GM19239 (cell line): ENCODE data around the gene KIAA1217.

Experiments used
- DNase-seq: peaks from one replicate; pipeline ENCODE4 v3.0.0; 2011; ENCODE audit warnings: low spot score; ENCODE audit not compliant: insufficient read length
- FAIRE-seq: peaks from 2 replicates; lab custom pipeline; 2011; peaks lifted over from hg19 to GRCh38; lab: Jason Lieb, UNC

Gene KIAA1217

GRCh38 chr10:24240041-24240751 is 31.3 kb downstream of the KIAA1217 start:
- no peak for DNase-seq
- no peak for FAIRE-seq

DNA sequence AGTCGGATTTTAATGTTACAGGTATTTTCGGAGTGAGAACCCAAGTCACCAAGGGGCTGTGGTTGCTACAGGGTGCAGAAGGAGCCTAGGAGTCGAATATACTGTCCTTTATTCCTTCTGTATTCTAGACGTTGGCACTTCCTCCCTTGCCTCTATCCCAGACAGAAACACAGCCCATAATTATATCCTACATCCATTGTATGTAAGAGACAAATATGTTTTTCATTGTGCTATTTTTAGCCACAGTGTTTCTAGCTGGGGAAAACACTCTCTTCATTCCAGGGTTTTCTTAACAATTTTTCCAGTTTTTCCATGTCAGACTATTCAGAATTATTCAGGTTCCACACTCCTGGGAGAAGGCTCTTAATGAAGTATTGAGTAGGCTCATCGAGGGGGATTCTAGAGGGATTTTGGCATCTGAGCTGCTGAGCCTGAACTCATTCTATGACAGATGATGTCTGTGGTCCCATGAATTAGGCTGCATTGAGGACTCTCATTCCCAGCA is 32.6 kb downstream of the KIAA1217 start:
- FAIRE-seq = no peak
- DNase-seq = no peak

- FAIRE-seq = peak; percentile 55
Observed at GRCh38 chr10:24242562-24242961, 33.6 kb downstream of the KIAA1217 start.

DNA sequence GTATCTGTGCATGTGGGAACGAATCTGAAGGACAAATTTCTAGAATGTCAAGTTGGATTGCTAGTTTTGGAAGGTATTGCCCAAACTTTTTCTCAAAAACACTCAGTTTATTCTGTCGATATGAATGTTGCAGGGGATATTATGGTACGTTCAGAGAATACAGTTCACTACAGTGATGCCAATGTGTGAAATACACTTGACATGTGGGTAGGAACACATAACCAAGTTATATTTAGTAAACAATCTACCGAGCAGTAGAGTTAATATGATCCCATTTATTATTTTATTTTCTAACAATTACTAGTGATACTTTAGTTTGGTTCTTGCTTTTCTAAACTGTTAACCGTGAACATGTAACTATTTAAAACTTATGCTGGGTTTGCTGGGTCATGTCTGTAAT is 37.4 kb downstream of the KIAA1217 start:
- DNase-seq (no peak), FAIRE-seq (no peak)

More at GRCh38 chr10:24242562-24242961, 33.6 kb downstream of the KIAA1217 start:
- no peak for DNase-seq

DNA sequence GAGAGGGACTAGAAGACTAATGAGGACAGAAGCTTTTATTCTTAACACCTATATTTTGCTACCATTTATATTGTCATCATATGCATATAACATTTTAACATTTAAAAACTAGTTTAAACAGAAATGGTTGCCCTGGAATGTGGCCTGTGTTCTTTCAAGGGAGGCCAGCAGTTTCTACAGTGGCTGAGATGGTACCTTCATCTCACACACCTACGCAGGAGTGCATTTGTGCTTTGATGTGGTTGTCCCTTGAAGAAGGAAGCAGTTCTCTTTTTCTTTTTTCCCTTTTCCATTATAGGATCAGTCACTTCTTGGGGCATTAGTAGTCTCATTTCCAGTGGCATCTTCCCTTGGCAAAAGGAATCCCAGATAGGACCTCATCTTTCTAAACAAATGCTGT is 38.9 kb downstream of the KIAA1217 start:
- peak; percentile 8 for FAIRE-seq
- no peak for DNase-seq

DNA sequence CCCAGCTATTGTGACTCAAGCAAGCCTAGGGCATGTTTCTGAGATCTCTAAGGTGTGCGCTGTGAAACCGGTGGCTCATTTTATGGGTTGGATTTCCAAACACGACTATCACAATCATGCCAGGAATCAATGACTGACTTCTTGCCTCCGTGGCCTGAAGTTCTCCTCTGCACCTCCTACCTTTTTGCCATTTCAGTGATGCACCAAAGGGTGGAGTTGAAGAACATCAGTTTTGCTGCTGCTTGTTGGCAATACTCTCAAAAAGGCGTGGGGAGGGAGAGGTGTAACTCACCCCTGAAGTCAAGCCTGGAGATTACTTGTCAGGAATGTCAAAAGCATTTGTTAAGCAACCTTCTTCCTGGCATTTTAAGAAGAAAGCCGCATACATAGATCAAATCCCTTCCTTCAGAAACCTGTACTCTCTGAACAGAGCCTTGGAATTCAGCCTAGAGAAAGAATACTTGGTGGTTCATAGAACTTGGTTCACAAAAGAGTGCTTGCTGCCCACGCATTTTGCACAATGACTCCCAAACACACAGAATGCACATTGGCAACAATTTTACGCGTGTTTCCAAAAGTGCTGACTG is 41.0 kb downstream of the KIAA1217 start:
- no peak for FAIRE-seq
- DNase-seq = no peak

DNA sequence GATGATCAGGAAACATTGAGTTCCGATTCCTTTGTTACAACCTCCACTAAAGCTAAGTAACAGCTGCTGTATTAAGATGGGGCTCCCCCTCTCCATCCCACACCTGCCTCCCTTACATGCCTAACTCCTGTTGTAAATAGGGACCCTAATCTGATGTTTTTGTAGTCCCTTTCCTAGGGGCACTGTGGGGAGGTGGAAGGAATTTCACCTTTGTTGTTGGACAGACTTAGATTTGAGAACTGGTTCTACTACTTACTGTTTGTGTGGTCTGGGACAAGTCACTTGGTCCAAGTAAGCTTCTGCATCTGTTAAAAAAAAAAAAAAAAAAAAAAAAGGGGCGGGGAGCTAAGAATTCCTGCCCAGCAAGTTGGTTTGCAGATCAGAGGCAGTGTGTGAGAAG is 42.6 kb downstream of the KIAA1217 start:
- FAIRE-seq = no peak
- DNase-seq = no peak

DNA sequence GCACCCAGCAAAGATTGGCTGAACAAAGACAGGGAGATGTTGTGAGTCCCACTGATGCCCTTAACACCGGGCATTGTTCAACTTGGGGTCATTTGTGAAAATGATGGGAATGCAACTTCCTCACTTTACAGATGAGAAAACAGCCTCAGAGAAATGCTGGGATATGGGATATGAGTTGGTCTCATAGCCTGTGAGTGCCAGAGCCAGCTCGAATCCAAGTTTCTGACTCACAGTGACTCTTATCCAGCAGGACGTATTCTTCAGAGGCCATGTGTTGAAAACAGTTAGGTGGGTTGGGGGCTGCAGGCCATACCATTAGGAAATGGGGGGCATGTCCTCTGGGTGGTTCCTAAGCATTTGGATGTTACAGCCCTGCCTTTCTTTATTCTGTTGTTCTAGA is 45.2 kb downstream of the KIAA1217 start:
- DNase-seq = no peak
- FAIRE-seq = no peak

DNA sequence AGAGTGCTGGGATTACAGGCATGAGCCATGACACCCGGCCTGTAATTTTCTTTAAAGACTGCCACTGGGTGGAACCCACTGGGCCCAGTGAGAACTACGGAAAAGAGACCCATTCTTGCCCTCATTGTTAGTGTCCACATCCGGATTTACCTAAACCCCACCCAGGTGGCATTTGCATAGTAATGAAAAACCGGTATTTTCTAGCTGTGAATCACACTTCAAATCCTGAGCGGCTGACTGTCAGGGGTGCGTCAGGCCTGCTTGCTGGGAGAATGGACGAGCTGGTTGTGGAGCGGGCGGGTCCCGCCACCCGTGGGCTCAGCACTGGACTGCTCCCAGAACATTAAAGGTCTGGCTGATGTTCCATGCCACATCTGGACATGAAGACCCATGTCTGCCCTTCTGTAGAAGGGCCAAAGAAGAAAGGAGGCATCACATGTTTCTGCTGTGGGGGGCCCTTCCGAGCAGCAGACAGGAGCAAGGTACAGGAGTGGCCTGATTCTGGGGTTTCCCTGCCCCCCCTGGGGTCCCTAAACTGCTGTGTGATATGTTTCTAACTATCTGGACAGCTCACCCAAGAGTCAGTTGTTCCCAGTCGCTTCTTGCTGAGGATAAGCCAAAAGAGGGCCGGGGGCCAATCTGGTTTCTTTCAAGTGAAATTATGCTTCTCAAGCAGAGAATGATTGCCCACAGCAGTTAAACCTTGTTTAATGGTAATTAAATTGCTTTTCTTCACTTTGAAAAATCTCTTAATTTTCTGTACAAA is 46.4 kb downstream of the KIAA1217 start:
- FAIRE-seq (no peak), DNase-seq (no peak)

DNA sequence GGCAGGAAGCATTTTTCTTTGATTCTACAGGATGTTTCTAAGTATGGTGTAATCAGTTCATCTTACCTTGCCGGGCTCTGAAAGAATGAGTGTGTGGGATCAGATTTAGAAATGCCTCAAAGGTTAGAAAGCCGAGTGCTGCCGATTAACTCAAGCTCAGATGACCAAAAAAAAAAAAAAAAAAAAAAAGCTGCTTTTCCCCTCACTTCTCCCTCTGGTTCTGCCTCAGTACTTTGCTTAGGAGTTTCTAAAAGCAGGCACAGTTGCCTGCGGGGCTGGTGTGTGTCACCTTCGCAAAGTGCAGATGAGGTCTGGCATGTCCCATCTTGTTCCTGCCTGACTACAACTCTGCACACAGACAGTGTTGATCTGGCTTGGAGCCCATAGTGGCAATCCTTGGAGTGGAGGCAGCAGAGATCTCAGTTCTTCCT is 47.0 kb downstream of the KIAA1217 start:
- DNase-seq (no peak), FAIRE-seq (no peak)

DNA sequence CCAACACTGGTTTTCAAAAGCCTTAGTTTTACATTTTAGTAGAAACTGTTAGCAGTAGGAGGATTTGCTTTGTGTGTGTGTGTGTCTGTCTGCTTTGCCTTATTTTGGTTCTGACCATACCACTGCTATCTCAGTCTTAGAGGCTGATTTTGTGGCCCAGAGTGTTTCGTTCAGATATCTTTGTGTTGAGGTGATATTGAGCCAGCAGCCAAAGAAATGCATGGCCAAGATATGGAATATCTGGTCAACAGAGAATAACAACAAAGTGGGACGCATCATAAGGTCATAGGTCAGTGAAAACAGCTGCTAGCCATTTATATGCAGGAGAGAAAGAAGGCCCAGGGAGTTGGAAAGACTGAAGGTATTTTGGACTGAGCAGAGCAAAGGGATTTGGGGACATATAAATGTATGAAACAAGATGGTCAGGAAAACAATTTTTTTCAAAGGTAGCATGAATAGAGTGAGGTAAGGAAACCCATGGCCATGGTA is 47.7 kb downstream of the KIAA1217 start:
- DNase-seq (no peak), FAIRE-seq (no peak)

GRCh38 chr10:24257588-24257987 is 48.6 kb downstream of the KIAA1217 start:
- FAIRE-seq = no peak
- DNase-seq = no peak

DNA sequence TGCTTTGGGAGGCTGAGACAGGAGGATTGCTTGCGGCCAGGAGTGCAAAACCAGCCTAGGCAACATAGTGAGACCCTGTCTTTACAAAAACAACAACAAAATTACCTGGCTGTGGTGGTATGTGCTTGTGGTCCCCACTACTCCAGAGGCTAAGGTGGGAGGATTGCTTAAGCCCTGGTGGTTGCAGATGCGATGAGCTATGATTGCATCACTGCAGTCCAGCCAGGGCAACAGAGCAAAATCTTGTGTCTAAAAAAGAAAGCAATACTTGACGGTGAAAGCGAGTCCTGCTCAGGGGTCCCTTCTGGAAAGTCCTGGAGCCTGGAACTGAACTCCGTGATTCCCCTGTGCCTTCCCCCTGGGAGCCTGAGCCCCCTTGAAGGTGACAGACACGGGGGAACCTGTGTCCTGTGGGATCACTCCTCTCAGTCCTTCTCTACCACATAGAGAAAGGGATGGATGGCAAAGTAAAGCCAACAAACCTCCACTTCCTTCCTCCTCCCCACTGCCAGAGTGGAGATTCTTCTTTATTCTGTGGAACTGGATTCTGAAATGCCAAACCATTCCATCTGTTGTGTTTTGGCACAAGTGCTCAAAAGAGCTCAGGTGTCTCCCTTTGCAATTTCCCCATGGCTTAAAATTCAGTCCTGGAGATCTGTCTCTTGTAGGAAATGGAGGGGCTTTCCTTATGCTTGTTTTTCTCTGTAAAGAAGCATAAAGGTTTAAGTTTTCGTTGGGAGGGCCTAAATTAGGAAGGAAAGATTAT is 50.6 kb downstream of the KIAA1217 start:
- no peak for DNase-seq
- no peak for FAIRE-seq

DNA sequence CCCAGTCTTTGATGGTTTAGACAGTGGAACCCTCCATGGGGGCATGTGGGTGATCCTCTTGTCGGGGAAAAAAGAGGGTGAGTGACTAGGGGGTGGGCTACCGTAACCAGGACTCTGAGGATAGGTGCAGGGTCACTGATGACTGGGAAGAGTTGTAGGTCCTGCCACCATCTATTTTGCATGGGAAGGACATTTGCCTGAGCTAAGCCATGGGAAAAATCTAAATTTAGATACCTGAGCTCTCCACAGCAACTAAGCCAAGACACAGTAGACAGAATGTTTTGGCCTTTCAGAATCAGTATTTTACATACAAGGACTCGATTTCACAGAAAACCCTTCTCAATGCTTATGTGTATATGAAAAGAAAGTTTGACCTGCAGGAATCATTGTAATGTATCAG is 52.7 kb downstream of the KIAA1217 start:
- no peak for DNase-seq
- FAIRE-seq = no peak

GRCh38 chr10:24262929-24263590 is 54.1 kb downstream of the KIAA1217 start:
- no peak for DNase-seq
- FAIRE-seq = no peak

DNA sequence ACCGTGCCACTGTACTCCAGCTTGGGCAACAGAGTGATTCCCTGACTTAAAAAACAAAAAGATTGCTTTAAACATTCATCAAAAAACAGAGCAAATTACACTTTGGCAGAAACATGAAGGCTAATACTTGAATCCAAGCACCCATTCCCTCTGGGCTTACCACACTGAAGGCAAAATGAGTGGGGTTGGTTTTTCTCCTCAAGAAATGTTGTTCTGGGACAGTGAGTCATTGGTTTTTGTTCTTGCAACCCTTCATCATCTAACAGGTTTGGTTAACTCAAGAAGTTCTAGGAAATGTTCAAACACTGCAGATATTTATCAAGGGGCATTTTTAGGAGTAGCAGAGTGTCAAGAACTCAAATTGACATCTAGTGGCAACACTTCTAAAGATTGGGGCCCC is 60.5 kb downstream of the KIAA1217 start:
- DNase-seq = no peak

GRCh38 chr10:24272374-24272773 is 63.4 kb downstream of the KIAA1217 start:
- FAIRE-seq (no peak), DNase-seq (no peak)

More for the DNA sequence above, 60.5 kb downstream of the KIAA1217 start:
- no peak for FAIRE-seq

GRCh38 chr10:24277277-24277676 is 68.3 kb downstream of the KIAA1217 start:
- DNase-seq = no peak
- no peak for FAIRE-seq

GRCh38 chr10:24277771-24278170 is 68.8 kb downstream of the KIAA1217 start:
- FAIRE-seq (no peak), DNase-seq (no peak)
